Measurements from ENCODE around the gene INSIG1.

DNA sequence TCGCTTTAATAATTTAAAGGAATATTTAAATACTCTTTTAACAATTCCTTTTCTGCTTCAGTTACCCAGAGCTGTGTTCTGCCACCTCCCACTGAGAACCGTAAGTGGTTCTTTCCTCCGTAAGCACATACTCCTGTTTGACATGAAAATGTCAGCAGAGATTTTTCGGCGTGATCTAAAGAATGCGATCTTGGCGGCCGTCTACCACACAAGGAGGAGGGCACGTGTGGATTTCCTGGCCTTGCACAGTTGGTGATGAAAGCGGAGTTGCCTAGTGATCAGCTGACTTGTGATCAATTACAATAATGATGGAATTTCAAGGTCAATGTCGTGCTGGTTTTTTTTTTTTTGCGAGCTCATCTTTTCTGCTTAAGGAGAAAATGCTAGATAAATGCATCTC, 35.6 kb upstream of the INSIG1 start:
- TF ChIP-seq, protein P1, sequence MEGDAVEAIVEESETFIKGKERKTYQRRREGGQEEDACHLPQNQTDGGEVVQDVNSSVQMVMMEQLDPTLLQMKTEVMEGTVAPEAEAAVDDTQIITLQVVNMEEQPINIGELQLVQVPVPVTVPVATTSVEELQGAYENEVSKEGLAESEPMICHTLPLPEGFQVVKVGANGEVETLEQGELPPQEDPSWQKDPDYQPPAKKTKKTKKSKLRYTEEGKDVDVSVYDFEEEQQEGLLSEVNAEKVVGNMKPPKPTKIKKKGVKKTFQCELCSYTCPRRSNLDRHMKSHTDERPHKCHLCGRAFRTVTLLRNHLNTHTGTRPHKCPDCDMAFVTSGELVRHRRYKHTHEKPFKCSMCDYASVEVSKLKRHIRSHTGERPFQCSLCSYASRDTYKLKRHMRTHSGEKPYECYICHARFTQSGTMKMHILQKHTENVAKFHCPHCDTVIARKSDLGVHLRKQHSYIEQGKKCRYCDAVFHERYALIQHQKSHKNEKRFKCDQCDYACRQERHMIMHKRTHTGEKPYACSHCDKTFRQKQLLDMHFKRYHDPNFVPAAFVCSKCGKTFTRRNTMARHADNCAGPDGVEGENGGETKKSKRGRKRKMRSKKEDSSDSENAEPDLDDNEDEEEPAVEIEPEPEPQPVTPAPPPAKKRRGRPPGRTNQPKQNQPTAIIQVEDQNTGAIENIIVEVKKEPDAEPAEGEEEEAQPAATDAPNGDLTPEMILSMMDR (IDR thresholded peaks at IDR 0.05): no peak
- TF ChIP-seq POLR2A (IDR thresholded peaks at IDR 0.05): no peak

Measured in esophagus squamous epithelium (tissue), 4 donors.